GM12891 (cell line): Measurements from ENCODE around the gene RSBN1.

ENCODE experiments used
- PAX5 ChIP-seq: IDR thresholded peaks from 2 replicates; pipeline ENCODE4 v1.6.1; 2011; ENCODE audit warnings: low read length, moderate library complexity, mild to moderate bottlenecking; ENCODE audit not compliant: insufficient read depth, severe bottlenecking
- POLR2A ChIP-seq: IDR thresholded peaks from 2 replicates; pipeline ENCODE4 v1.6.1; 2011; ENCODE audit warnings: low read depth, low read length, control low read depth
- POLR2AphosphoS5 ChIP-seq: IDR thresholded peaks from 2 replicates; pipeline ENCODE4 v1.6.1; 2011; ENCODE audit warnings: low read depth, low read length, control low read depth
- SPI1 ChIP-seq: IDR thresholded peaks from 2 replicates; pipeline ENCODE4 v1.6.1; 2011; ENCODE audit warnings: low read depth, low read length, control low read depth
- TAF1 ChIP-seq: IDR thresholded peaks from 2 replicates; pipeline ENCODE4 v1.6.1; 2011; ENCODE audit warnings: low read depth, low read length, control low read depth

DNA sequence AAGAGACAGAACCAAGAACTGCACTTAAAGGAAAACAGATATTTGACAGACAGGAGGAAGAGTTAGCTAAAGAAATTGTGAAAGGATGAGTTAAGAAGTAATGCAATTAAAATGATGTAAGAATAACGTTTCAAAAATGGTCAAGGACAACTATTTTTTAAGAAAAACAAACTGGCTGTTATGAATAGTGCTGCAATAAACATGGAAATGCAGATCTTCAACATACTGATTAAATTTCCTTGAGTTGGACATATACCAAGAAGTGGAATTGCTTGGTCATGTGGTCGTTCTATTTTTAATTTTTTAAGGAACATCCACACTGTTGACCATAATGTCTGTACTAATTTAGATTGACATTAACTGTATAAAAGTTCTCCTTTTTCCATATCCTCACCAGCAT, 29.9 kb downstream of the RSBN1 start:
- TF ChIP-seq POLR2A (no peak), POLR2AphosphoS5 (no peak), TAF1 (no peak), SPI1 (no peak), PAX5 (no peak)
